ENCODE results near the gene DUOXA2. TPM values are rescaled to one million over a fixed set of nuclear protein-coding genes. Genes with fewer than 3 reads are reported as not detected.

DUOXA2 gene
- total RNA-seq, 1 donor from 2014 or later: 0.32 TPM

DNA sequence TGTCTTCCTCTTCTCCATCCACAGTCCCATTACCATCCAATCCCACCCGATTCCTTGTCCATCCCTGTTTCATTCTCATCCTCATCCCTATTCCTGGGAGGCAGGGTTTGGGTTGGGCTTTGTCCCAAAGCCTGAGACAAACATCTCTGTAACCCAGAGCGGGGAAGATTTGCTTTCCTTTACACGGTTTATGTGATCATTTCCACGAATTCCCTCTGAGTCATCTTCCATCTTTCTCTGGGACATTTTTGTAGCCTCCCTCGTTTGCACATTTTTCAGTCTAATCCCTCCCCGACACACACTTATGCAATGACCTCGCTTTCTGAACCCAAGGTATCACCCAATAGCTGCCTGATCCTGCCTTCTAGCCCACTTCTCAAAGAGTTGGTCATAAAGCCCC lies 23.0 kb upstream of the DUOXA2 start:
- Histone ChIP-seq H3K27ac (no peak overlapping the region), H3K9me3 (no peaks in the 10 kb centered on the region), H3K27me3 (no peaks in the 10 kb centered on the region), H3K4me3 (no peak overlapping the region), H3K36me3 (no peaks in the 10 kb centered on the region), H3K4me1 (no peaks in the 10 kb centered on the region)
- TF ChIP-seq, protein P1, sequence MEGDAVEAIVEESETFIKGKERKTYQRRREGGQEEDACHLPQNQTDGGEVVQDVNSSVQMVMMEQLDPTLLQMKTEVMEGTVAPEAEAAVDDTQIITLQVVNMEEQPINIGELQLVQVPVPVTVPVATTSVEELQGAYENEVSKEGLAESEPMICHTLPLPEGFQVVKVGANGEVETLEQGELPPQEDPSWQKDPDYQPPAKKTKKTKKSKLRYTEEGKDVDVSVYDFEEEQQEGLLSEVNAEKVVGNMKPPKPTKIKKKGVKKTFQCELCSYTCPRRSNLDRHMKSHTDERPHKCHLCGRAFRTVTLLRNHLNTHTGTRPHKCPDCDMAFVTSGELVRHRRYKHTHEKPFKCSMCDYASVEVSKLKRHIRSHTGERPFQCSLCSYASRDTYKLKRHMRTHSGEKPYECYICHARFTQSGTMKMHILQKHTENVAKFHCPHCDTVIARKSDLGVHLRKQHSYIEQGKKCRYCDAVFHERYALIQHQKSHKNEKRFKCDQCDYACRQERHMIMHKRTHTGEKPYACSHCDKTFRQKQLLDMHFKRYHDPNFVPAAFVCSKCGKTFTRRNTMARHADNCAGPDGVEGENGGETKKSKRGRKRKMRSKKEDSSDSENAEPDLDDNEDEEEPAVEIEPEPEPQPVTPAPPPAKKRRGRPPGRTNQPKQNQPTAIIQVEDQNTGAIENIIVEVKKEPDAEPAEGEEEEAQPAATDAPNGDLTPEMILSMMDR (IDR thresholded peaks at IDR 0.05): no peak
- intact Hi-C loops (cut with DNase I): no loop called here
- DNase-seq (ENCODE audit: low spot score in 2 of 2): no peak

DNA sequence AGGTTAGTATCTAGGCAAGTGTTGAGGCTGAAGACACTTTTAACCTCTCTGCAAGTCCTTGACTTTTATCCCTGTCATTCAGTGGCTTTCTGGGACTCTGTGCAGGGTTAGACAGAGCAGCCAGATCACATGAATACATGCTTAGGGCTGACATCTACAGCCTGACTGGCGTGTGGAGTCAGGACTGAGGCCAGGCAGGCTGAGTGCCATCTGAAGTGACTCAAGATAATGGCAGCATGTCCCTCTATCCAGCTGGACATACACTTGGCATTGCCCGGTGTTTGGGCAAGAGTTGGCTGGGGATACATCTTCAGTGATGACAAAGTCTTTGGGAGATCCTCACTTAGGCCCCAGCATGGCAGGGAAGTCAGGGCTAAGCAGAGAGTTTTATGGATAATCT lies 22.6 kb upstream of the DUOXA2 start:
- no peaks in the 10 kb centered on the region for H3K9me3 ChIP-seq
- intact Hi-C loops (cut with DNase I): no loop called here
- DNase-seq (ENCODE audit: low spot score in 2 of 2): no peak
- H3K27me3 ChIP-seq: no peaks in the 10 kb centered on the region
- TF ChIP-seq, protein P1 (IDR thresholded peaks at IDR 0.05): no peak
- no peaks in the 10 kb centered on the region for H3K4me1 ChIP-seq
- H3K36me3 ChIP-seq: no peaks in the 10 kb centered on the region
- no peak overlapping the region for H3K4me3 ChIP-seq
- H3K27ac ChIP-seq: no peak overlapping the region

DNA sequence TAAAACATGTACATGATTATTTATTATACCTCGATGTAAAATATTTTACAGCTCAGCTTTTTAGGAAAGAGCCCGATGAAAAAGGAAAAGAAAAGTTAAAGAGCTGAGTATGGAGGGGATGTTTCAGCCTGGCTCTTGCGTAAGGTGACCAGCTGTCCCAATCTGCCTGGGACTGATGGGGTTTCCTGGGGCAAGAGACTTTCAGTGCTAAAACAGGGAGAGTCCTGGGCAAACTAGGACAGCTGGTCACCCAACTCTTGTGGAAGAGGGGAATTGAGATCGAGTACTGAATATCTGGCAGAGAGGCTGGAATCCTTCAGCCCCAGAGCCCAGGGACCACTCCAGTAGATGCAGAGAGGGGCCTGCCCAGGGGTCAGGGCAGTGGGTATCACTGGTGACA lies 21.1 kb upstream of the DUOXA2 start:
- DNase-seq (ENCODE audit: low spot score in 2 of 2): no peak
- Histone ChIP-seq H3K27me3 (no peaks in the 10 kb centered on the region), H3K4me1 (no peaks in the 10 kb centered on the region), H3K36me3 (no peaks in the 10 kb centered on the region), H3K9me3 (no peaks in the 10 kb centered on the region), H3K27ac (no peak overlapping the region), H3K4me3 (no peak overlapping the region)
- TF ChIP-seq, protein P1 (IDR thresholded peaks at IDR 0.05): no peak
- intact Hi-C loops (cut with DNase I): no loop called here

DNA sequence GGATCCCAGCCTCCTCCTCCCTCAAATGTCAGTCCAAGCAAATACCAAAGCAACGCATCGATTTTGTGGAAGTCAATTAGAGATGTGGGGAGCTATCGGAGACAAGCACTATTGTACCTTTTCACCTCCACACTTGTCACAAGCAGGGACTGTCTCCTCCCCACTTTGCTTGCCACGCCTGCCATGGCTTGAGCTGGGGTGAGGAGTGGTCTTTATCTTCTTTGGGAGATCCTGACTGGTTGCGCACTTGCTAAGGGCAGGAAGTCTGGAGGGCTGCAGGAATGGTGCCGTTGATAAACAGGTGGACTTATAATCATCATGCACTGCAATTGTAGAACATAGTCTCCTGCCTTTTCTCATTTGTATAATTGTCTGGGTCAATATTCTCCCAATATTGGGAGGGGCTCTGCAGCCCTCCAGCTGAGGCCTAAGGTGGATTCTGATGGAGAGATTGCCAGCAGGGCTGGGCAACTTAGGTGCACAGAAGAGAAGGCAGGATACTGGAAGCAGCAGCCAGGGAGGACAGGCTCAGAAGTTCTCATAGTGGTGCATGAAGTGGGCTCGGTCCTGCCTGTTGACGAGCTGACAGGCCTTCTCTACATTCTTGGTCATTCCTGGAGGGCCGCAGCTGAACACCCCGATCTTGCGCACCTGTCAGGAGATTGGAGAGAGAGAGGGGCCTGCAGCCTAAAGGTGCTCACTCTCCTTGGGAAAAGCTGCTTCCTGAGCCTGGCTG lies 20.3 kb upstream of the DUOXA2 start:
- H3K4me3 ChIP-seq: no peak overlapping the region
- H3K4me1 ChIP-seq: no peaks in the 10 kb centered on the region
- intact Hi-C loops (cut with DNase I): no loop called here
- H3K9me3 ChIP-seq: no peaks in the 10 kb centered on the region
- no peak overlapping the region for H3K27ac ChIP-seq
- no peaks in the 10 kb centered on the region for H3K27me3 ChIP-seq
- DNase-seq (ENCODE audit: low spot score in 2 of 2): peak in 1 of 2 donors; percentile 48
- H3K36me3 ChIP-seq: no peaks in the 10 kb centered on the region
- TF ChIP-seq, protein P1 (IDR thresholded peaks at IDR 0.05): no peak

DNA sequence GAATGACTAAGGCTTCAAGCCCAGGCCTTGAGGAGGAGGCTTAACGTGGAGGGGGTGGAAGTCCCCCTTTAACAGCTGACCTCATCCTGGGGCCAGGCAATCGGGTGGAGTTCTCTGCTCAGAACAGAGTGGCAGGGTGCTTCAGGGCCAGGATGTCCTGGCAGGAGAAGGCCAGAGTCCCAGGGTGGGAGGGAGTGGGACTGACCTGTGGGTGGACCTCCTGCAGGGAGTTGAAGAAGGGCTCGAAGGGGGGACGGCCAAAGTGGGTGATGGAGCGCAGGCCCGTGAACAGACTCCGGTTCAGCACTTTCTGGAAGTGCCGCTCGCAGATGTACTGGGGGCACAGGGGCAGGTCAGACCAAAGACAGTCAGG lies 19.8 kb upstream of the DUOXA2 start:
- TF ChIP-seq, protein P1 (IDR thresholded peaks at IDR 0.05): no peak
- peak in 1 of 2 donors; percentile 50 for DNase-seq (ENCODE audit: low spot score in 2 of 2)

More for the DNA sequence above, 19.8 kb upstream of the DUOXA2 start:
- Histone ChIP-seq H3K36me3 (no peaks in the 10 kb centered on the region), H3K27ac (no peak overlapping the region), H3K4me1 (no peaks in the 10 kb centered on the region), H3K9me3 (no peaks in the 10 kb centered on the region), H3K4me3 (no peak overlapping the region), H3K27me3 (no peaks in the 10 kb centered on the region)
- intact Hi-C loops (cut with DNase I): no loop called here

Data from ascending aorta (tissue), 2 donors.